CD4-positive, alpha-beta memory T cell (primary cell): ENCODE data around the gene TRAF4. TPM values are rescaled to one million over a fixed set of nuclear protein-coding genes. Genes with fewer than 3 reads are reported as not detected.
"Not testable (repeated sequence)": the region's sequence is repeated elsewhere in the genome, so short reads cannot be mapped to it uniquely, and the experiment has no call there.

Experiments used
- CTCF ChIA-PET: fragments of 350-600 bp; sonication (Branson Sonifier 250); formaldehyde crosslinking; loops from one replicate; lab custom pipeline; 2021; ENCODE audit warnings: inconsistent platforms; ENCODE audit not compliant: partially characterized antibody; lab: Charles Lee
- POLR2A ChIA-PET: fragments of 350-600 bp; sonication (Branson Sonifier 250); formaldehyde crosslinking; loops from one replicate; lab custom pipeline; 2021; ENCODE audit not compliant: partially characterized antibody; lab: Charles Lee
- DNase-seq, 5 donors: peaks; one replicate each; pipeline versions ENCODE4 v3.0.0 to v3.0.0-alpha.2; 2020 to 2022; ENCODE audit warnings: mixed read lengths in 1 of 5
- H3K27ac ChIP-seq: one replicate; pipeline ENCODE4 v1.7.0; 2013; ENCODE audit warnings: low read depth, low read length
- H3K27me3 ChIP-seq: 2 replicates; pipeline ENCODE4 v1.7.0; 2013; ENCODE audit warnings: mild to moderate bottlenecking, low read length, moderate library complexity; ENCODE audit not compliant: insufficient read depth
- H3K36me3 ChIP-seq: 2 replicates; pipeline ENCODE4 v1.7.0; 2013; ENCODE audit warnings: mild to moderate bottlenecking, low read length, moderate library complexity; ENCODE audit not compliant: insufficient read depth
- H3K4me1 ChIP-seq: 2 replicates; pipeline ENCODE4 v1.7.0; 2013; ENCODE audit warnings: mild to moderate bottlenecking, low read length, moderate library complexity; ENCODE audit not compliant: insufficient read depth
- H3K4me3 ChIP-seq, 2 donors: one replicate each; pipeline ENCODE4 v1.7.0; 2013; ENCODE audit warnings: low read length in 2 of 2, mild to moderate bottlenecking in 1 of 2
- H3K9me3 ChIP-seq, 2 donors: one replicate each; pipeline ENCODE4 v1.7.0; 2013; ENCODE audit warnings: low read length in 2 of 2, control low read depth in 1 of 2; ENCODE audit not compliant: control insufficient read depth in 1 of 2
- H3K27ac Mint-ChIP-seq, 7 donors: one replicate each; pipeline ENCODE4 v1.8.0; 2020 to 2021; ENCODE audit warnings: mixed read lengths in 7 of 7, mild to moderate bottlenecking in 6 of 7, inconsistent platforms in 3 of 7, moderate library complexity in 3 of 7
- H3K27me3 Mint-ChIP-seq, 2 donors: one replicate each; pipeline ENCODE4 v1.8.0; 2020 to 2021; ENCODE audit warnings: mixed read lengths in 2 of 2
- H3K36me3 Mint-ChIP-seq, 2 donors: one replicate each; pipeline ENCODE4 v1.8.0; 2020 to 2021; ENCODE audit warnings: mixed read lengths in 2 of 2, inconsistent platforms in 1 of 2, mild to moderate bottlenecking in 1 of 2
- H3K4me1 Mint-ChIP-seq, 4 donors: one replicate each; pipeline ENCODE4 v1.8.0; 2020 to 2021; ENCODE audit warnings: mixed read lengths in 4 of 4, mild to moderate bottlenecking in 1 of 4
- H3K4me3 Mint-ChIP-seq, 8 donors: one replicate each; pipeline ENCODE4 v1.8.0; 2020 to 2021; ENCODE audit warnings: mixed read lengths in 8 of 8, mild to moderate bottlenecking in 7 of 8, moderate library complexity in 6 of 8, inconsistent platforms in 3 of 8
- H3K9me3 Mint-ChIP-seq, 8 donors: one replicate each; pipeline ENCODE4 v1.8.0; 2020 to 2021; ENCODE audit warnings: mixed read lengths in 8 of 8, mild to moderate bottlenecking in 5 of 8, inconsistent platforms in 3 of 8, moderate library complexity in 1 of 8
- intact Hi-C: fragments of 100-400 bp; cut with micrococcal nuclease; formaldehyde crosslinking; loops from one replicate; pipeline ENCODE4 v1.15.1; 2023
- polyA plus RNA-seq, 2 donors: library from polyadenylated mRNA; unstranded; fragments of 300-500 nt; fragmentation: Illumina TruSeq; gene quantifications; one replicate each; pipeline ENCODE4 v1.2.3, GENCODE V29; 2021
- total RNA-seq, 2 experiments: library from RNA; stranded (reverse); gene quantifications; one replicate each; pipeline ENCODE4 v1.2.3, GENCODE V29; 2021

TRAF4 gene
- total and polyA plus RNA-seq, 4 experiments from 2014 or later = 0.61 to 32.9 (median 16.9) TPM

GRCh38 chr17:28720997-28721329, 22.8 kb upstream of the TRAF4 start:
- Mint-ChIP-seq H3K4me1 (peaks cover 42 to 74% (median 56%) of the 10 kb centered on the region in 4 donors), H3K36me3 (peaks cover 35 to 56% of the 10 kb centered on the region in 2 donors), H3K27ac (peak overlapping the region; percentile 96 to 100 (median 99)), H3K4me3 (peak overlapping the region; percentile 94 to 99 (median 96))
- Histone ChIP-seq H3K36me3 (peaks cover 42% of the 10 kb centered on the region), H3K4me3 (peak overlapping the region; percentile 78 to 95), H3K4me1 (peaks cover 58% of the 10 kb centered on the region), H3K27ac (peak overlapping the region; percentile 86)
- not testable (repeated sequence) for H3K9me3 Mint-ChIP-seq, H3K9me3 ChIP-seq, H3K27me3 ChIP-seq, DNase-seq, H3K27me3 Mint-ChIP-seq
- POLR2A ChIA-PET = interaction anchor here (0.7 to 11.0 kb wide), 12 partner anchors 8 to 571 kb away, joined by 3 to 528 read pairs (median 9); partner anchors contain the start of genes BLTP2, DHRS13, IFT20 and NEK8
- CTCF ChIA-PET = interaction anchor here (0.9 to 1.6 kb wide), 4 partner anchors 24 to 31 kb away, joined by 3 to 10 read pairs (median 4); no protein-coding TSS in a partner anchor
- intact Hi-C loops = loop anchor here (10.0 kb wide), 1 partner anchor 574 kb away; the partner anchor contains the start of gene NUFIP2

- Histone ChIP-seq H3K9me3 (no peaks in the 10 kb centered on the region), H3K27me3 (no peaks in the 10 kb centered on the region), H3K27ac (peak overlapping the region; percentile 86), H3K36me3 (peaks cover 42% of the 10 kb centered on the region), H3K4me1 (peaks cover 56% of the 10 kb centered on the region), H3K4me3 (no peak overlapping the region)
- Mint-ChIP-seq H3K4me3 (peak overlapping the region in 7 of 8 donors; percentile 38 to 97 (median 63)), H3K36me3 (peaks cover 35 to 60% of the 10 kb centered on the region in 2 donors), H3K4me1 (peaks cover 45 to 87% (median 62%) of the 10 kb centered on the region in 4 donors), H3K27me3 (peaks cover 3 to 4% of the 10 kb centered on the region in 2 donors), H3K27ac (peak overlapping the region in 5 of 7 donors; percentile 47 to 96 (median 71)), H3K9me3 (no peaks in the 10 kb centered on the region)
- ChIA-PET POLR2A (interaction anchor here (1.1 to 11.0 kb wide), 5 partner anchors 12 to 228 kb away, joined by 3 to 528 read pairs (median 93); partner anchors contain the start of genes BLTP2, FLOT2, PHF12 and PROCA1), CTCF (interaction anchor here (0.7 to 1.6 kb wide), 4 partner anchors 28 to 402 kb away, joined by 3 to 10 read pairs (median 4); no protein-coding TSS in a partner anchor)
- DNase-seq = no peak
- intact Hi-C loops = loop anchor here (10.0 kb wide), 1 partner anchor 572 kb away; the partner anchor contains the start of gene NUFIP2
Measured at GRCh38 chr17:28722417-28723158, 21.2 kb upstream of the TRAF4 start.

- Mint-ChIP-seq H3K4me3 (peak overlapping the region in 5 of 8 donors; percentile 12 to 77 (median 24)), H3K4me1 (peaks cover 48 to 90% (median 64%) of the 10 kb centered on the region in 4 donors), H3K36me3 (peaks cover 35 to 65% of the 10 kb centered on the region in 2 donors), H3K9me3 (no peaks in the 10 kb centered on the region), H3K27me3 (peaks cover 1 to 4% of the 10 kb centered on the region in 2 donors), H3K27ac (peak overlapping the region in 5 of 7 donors; percentile 3 to 96 (median 20))
- POLR2A ChIA-PET = interaction anchor here (5.6 to 11.0 kb wide), 3 partner anchors 13 to 228 kb away, joined by 93 to 528 read pairs (median 135); partner anchors contain the start of genes PHF12, PROCA1 and TRAF4
- CTCF ChIA-PET = interaction anchor here (1.3 to 6.9 kb wide), 2 partner anchors 26 to 40 kb away, joined by 4 to 492 read pairs; partner anchors contain the start of gene TRAF4
- Histone ChIP-seq H3K4me3 (no peak overlapping the region), H3K27me3 (no peaks in the 10 kb centered on the region), H3K36me3 (peaks cover 42% of the 10 kb centered on the region), H3K27ac (peak overlapping the region; percentile 86), H3K9me3 (no peaks in the 10 kb centered on the region), H3K4me1 (peaks cover 59% of the 10 kb centered on the region)
- intact Hi-C loops = loop anchor here (10.0 kb wide), 1 partner anchor 572 kb away; the partner anchor contains the start of gene NUFIP2
- DNase-seq = no peak
Measured at GRCh38 chr17:28723159-28723835, 20.5 kb upstream of the TRAF4 start.

- H3K27ac ChIP-seq = peak overlapping the region; percentile 58
- DNase-seq, H3K4me3 ChIP-seq, H3K27me3 Mint-ChIP-seq, H3K27me3 ChIP-seq, H3K9me3 Mint-ChIP-seq, H3K9me3 ChIP-seq: not testable (repeated sequence)
- POLR2A ChIA-PET = interaction anchor here (4.2 to 11.0 kb wide), 4 partner anchors 14 to 227 kb away, joined by 32 to 528 read pairs (median 114); partner anchors contain the start of genes PHF12, PROCA1 and TRAF4
- peak overlapping the region in 6 of 8 donors; percentile 12 to 95 (median 62) for H3K4me3 Mint-ChIP-seq
- peaks cover 60% of the 10 kb centered on the region for H3K4me1 ChIP-seq
- peak overlapping the region in 6 of 7 donors; percentile 5 to 96 (median 90) for H3K27ac Mint-ChIP-seq
- H3K4me1 Mint-ChIP-seq = peaks cover 46 to 92% (median 62%) of the 10 kb centered on the region in 4 donors
- peaks cover 35 to 68% of the 10 kb centered on the region in 2 donors for H3K36me3 Mint-ChIP-seq
- intact Hi-C loops = loop anchor here (10.0 kb wide), 1 partner anchor 571 kb away; the partner anchor contains the start of gene NUFIP2
- CTCF ChIA-PET = interaction anchor here (6.9 kb wide), 1 partner anchor 25 kb away, joined by 492 read pairs; the partner anchor contains the start of gene TRAF4
- H3K36me3 ChIP-seq = peaks cover 42% of the 10 kb centered on the region
Measured at GRCh38 chr17:28723836-28724499, 19.8 kb upstream of the TRAF4 start.

GRCh38 chr17:28724500-28725165, 19.2 kb upstream of the TRAF4 start:
- H3K27me3 ChIP-seq = no peaks in the 10 kb centered on the region
- Mint-ChIP-seq H3K4me3 (peak overlapping the region; percentile 84 to 95 (median 86)), H3K36me3 (peaks cover 35 to 64% of the 10 kb centered on the region in 2 donors), H3K27ac (peak overlapping the region; percentile 83 to 96 (median 91)), H3K4me1 (peaks cover 45 to 89% (median 60%) of the 10 kb centered on the region in 4 donors), H3K9me3 (no peaks in the 10 kb centered on the region), H3K27me3 (no peaks in the 10 kb centered on the region)
- peaks cover 42% of the 10 kb centered on the region for H3K36me3 ChIP-seq
- no peaks in the 10 kb centered on the region for H3K9me3 ChIP-seq
- H3K4me3 ChIP-seq = no peak overlapping the region
- ChIA-PET POLR2A (interaction anchor here (4.2 to 11.0 kb wide), 7 partner anchors 14 to 227 kb away, joined by 26 to 528 read pairs (median 45); partner anchors contain the start of genes BLTP2, DHRS13, FLOT2 and PHF12), CTCF (interaction anchor here (4.8 to 6.9 kb wide), 2 partner anchors 24 to 38 kb away, joined by 102 to 492 read pairs; partner anchors contain the start of gene TRAF4)
- H3K27ac ChIP-seq = peak overlapping the region; percentile 58
- intact Hi-C loops = loop anchor here (5.0 to 10.0 kb wide), 2 partner anchors 128 to 570 kb away; partner anchors contain the start of gene NUFIP2
- H3K4me1 ChIP-seq = peaks cover 60% of the 10 kb centered on the region
- no peak for DNase-seq
